ENCODE measurements around the gene TOMM70. TPM values are rescaled to one million over a fixed set of nuclear protein-coding genes. Genes with fewer than 3 reads are reported as not detected.

TOMM70 gene
- total and polyA plus RNA-seq, 2 of the 8 experiments (the other 6 are each of a cell fraction or from before 2014, with no cell fraction given), result 10.9 to 52.1 TPM

- Histone ChIP-seq H3K79me2 (ENCODE audit: control insufficient read depth in 1 of 2, insufficient read depth in 2 of 2, low read length in 2 of 2) (peaks cover 3 to 28% of the 10 kb centered on the region in 2 experiments; a peak in 3 of 4 replicates), H4K20me1 (replicated peaks in 1 of 2; ENCODE audit: control insufficient read depth in 1 of 2, insufficient read depth in 2 of 2, low read length in 2 of 2) (peaks cover 2% of the 10 kb centered on the region in 2 experiments), H4K91ac (replicated peaks; ENCODE audit: insufficient read length, low read length) (no peak overlapping the region), H3K4me2 (ENCODE audit: insufficient read depth in 1 of 2, low read depth in 2 of 2, low read length in 2 of 2) (no peak overlapping the region), H2BK120ac (replicated peaks; ENCODE audit: low read depth, low read length) (no peak overlapping the region), H3K14ac (ENCODE audit: insufficient read length) (no peak overlapping the region), H2AK5ac (ENCODE audit: low read depth, low read length) (no peak overlapping the region), H3K79me1 (ENCODE audit: low read depth, low read length) (no peaks in the 10 kb centered on the region; the same call in 1 of the 2 replicates), H3K56ac (replicated peaks; ENCODE audit: insufficient read length, low read depth, low read length) (no peak overlapping the region), H2AFZ (ENCODE audit: low read length) (no peak overlapping the region), H3K4me1 (replicated peaks in 1 of 4; ENCODE audit: control insufficient read depth in 3 of 4, insufficient read depth in 4 of 4, low read length in 3 of 4) (no peaks in the 10 kb centered on the region), H2BK20ac (ENCODE audit: low read length) (no peak overlapping the region), H2BK5ac (ENCODE audit: low read depth, low read length) (no peak overlapping the region), H4K5ac (ENCODE audit: insufficient read length, low read depth, low read length) (no peak overlapping the region), H3K23ac (ENCODE audit: insufficient read length) (no peak overlapping the region), H3K36me3 (ENCODE audit: control insufficient read depth in 2 of 4, insufficient read depth in 4 of 4, low read length in 3 of 4) (peaks cover 0 to 58% (median 28%) of the 10 kb centered on the region in 4 experiments; a peak in 7 of 8 replicates), H2BK15ac (ENCODE audit: low read length) (no peak overlapping the region), H3K4me3 (ENCODE audit: extremely low read depth in 1 of 4, insufficient read depth in 2 of 4, low read depth in 3 of 4, low read length in 4 of 4) (no peak overlapping the region), H3K9me3 (ENCODE audit: insufficient read depth in 2 of 2, low read depth in 1 of 2, low read length in 1 of 2) (no peaks in the 10 kb centered on the region), H3K18ac (ENCODE audit: extremely low read depth, low read length) (no peak overlapping the region), H3K23me2 (ENCODE audit: low read depth, low read length) (no peaks in the 10 kb centered on the region), H3K9ac (replicated peaks in 1 of 4; ENCODE audit: extremely low read depth in 1 of 4, low read depth in 3 of 4, low read length in 3 of 4) (no peak overlapping the region), H3K27ac (ENCODE audit: low read depth, low read length) (no peak overlapping the region), H3K4ac (replicated peaks; ENCODE audit: insufficient read length, low read depth, low read length) (no peak overlapping the region), H2BK12ac (ENCODE audit: low read depth, low read length) (no peak overlapping the region), H3K27me3 (replicated peaks in 1 of 4; ENCODE audit: control insufficient read depth in 3 of 4, extremely low read depth in 1 of 4, insufficient read depth in 3 of 4, low read length in 3 of 4) (no peaks in the 10 kb centered on the region), H4K8ac (ENCODE audit: extremely low read depth, insufficient read depth, low read length) (no peak overlapping the region)
- WGBS, 2 experiments (ENCODE audit: extremely low coverage in 1 of 2, insufficient coverage in 1 of 2, insufficient read length in 1 of 2, insufficient replicate concordance in 2 of 2, low coverage in 1 of 2, low lambda C conversion rate in 2 of 2, missing lambda C conversion rate in 1 of 2), result 74% methylated on average over 8 of the region's 8 CpGs; no CpG with 5 or more reads in 1 of the 2 experiments
- ChIA-PET CTCF (ENCODE audit: partially characterized antibody) (interaction anchor here (1.0 to 1.2 kb wide), 2 partner anchors 11 to 13 kb away, joined by 3 read pairs; no protein-coding TSS in a partner anchor), POLR2A (ENCODE audit: partially characterized antibody) (interaction anchor here (1.1 to 3.6 kb wide), 2 partner anchors 9 to 16 kb away, joined by 3 to 21 read pairs; partner anchors contain the start of genes LNP1 and TOMM70)
- DNase-seq (ENCODE audit: low read depth in 1 of 2, low spot score in 2 of 2) (no peak), FAIRE-seq (no peak)
- TF ChIP-seq TEAD4 (IDR thresholded peaks at IDR 0.05; ENCODE audit: low read depth, low read length) (no peak), EZH2 (IDR thresholded peaks at IDR 0.05; ENCODE audit: low read depth, low read length, severe bottlenecking) (no peak), KDM5A (IDR thresholded peaks at IDR 0.05; ENCODE audit: low read length) (no peak), NANOG (IDR thresholded peaks at IDR 0.05; ENCODE audit: insufficient read depth, low read depth, low read length, poor library complexity, severe bottlenecking) (no peak), HDAC6 (IDR thresholded peaks at IDR 0.05; ENCODE audit: low read depth, low read length) (no peak), ASH2L (IDR thresholded peaks at IDR 0.05; ENCODE audit: low read length) (no peak), KDM4A (IDR thresholded peaks at IDR 0.05; ENCODE audit: low read depth, low read length, severe bottlenecking) (no peak), TBP (IDR thresholded peaks at IDR 0.05; ENCODE audit: low read depth, low read length) (no peak), POU5F1 (IDR thresholded peaks at IDR 0.05; ENCODE audit: low read depth, low read length) (no peak), RXRA (IDR thresholded peaks at IDR 0.05; ENCODE audit: insufficient read depth, low read depth, low read length) (no peak), GABPA (IDR thresholded peaks at IDR 0.05; ENCODE audit: borderline replicate concordance, insufficient read depth, low read length) (no peak), SAP30 (IDR thresholded peaks at IDR 0.05; ENCODE audit: insufficient read depth, insufficient replicate concordance, low read length) (no peak)
Observed at GRCh38 chr3:100384733-100385525, 16.0 kb downstream of the TOMM70 start.

All from H1 (cell line).